HG02571 (cell line): ENCODE measurements around the gene AIG1.

Experiments used
- ATAC-seq: cut with Tn5 transposase; IDR thresholded peaks from one replicate; pipeline ENCODE4 v1.9.1; 2021; ENCODE audit warnings: mild to moderate bottlenecking, moderate library complexity; ENCODE audit not compliant: unreplicated experiment

Gene AIG1

GRCh38 chr6:143356101-143356880 is 295.6 kb downstream of the AIG1 start:
- ATAC-seq = no peak

GRCh38 chr6:143357152-143357551 is 296.5 kb downstream of the AIG1 start:
- no peak for ATAC-seq

- no peak for ATAC-seq
These were observed 297.0 kb downstream of the AIG1 start for GRCh38 chr6:143357561-143358255.

- ATAC-seq = no peak
These were observed 301.0 kb downstream of the AIG1 start for GRCh38 chr6:143361536-143362191.

GRCh38 chr6:143362192-143362558 is 301.5 kb downstream of the AIG1 start:
- no peak for ATAC-seq

GRCh38 chr6:143363299-143363698 is 302.6 kb downstream of the AIG1 start:
- ATAC-seq = no peak

GRCh38 chr6:143368426-143368825 is 307.7 kb downstream of the AIG1 start:
- ATAC-seq = peak; percentile 98

GRCh38 chr6:143369971-143370370 is 309.3 kb downstream of the AIG1 start:
- no peak for ATAC-seq

GRCh38 chr6:143370812-143371370 is 310.2 kb downstream of the AIG1 start:
- no peak for ATAC-seq

- no peak for ATAC-seq
These were observed 311.7 kb downstream of the AIG1 start for GRCh38 chr6:143372199-143372882.

GRCh38 chr6:143374014-143374413 is 313.3 kb downstream of the AIG1 start:
- no peak for ATAC-seq

- no peak for ATAC-seq
These were observed 314.4 kb downstream of the AIG1 start for GRCh38 chr6:143375022-143375585.

- no peak for ATAC-seq
These were observed 315.7 kb downstream of the AIG1 start for GRCh38 chr6:143376375-143376774.

- no peak for ATAC-seq
These were observed 316.2 kb downstream of the AIG1 start for GRCh38 chr6:143376861-143377260.

- no peak for ATAC-seq
These were observed 324.9 kb downstream of the AIG1 start for GRCh38 chr6:143385636-143386035.

GRCh38 chr6:143390278-143390677 is 329.6 kb downstream of the AIG1 start:
- ATAC-seq = no peak
